Keratinocyte (primary cell): ENCODE data around the gene SARS2. TPM values are rescaled to one million over a fixed set of nuclear protein-coding genes. Genes with fewer than 3 reads are reported as not detected.
A peak's percentile ranks its signal among the peaks of the same experiment; 100 is the strongest.

ENCODE experiments used
- DNase-seq: peaks from one replicate; pipeline ENCODE4 v3.0.0-alpha.2; 2011; ENCODE audit warnings: low read depth, missing footprints, low spot score
- FAIRE-seq: peaks from 2 replicates; lab custom pipeline; 2011; peaks lifted over from hg19 to GRCh38; lab: Jason Lieb, UNC
- H2AFZ ChIP-seq: 2 replicates; pipeline ENCODE4 v1.6.0; 2012; ENCODE audit warnings: low read length, control low read depth, inconsistent platforms; ENCODE audit not compliant: control insufficient read depth
- H3K27ac ChIP-seq: 2 replicates; pipeline ENCODE4 v1.5.1; 2011; ENCODE audit warnings: low read length; ENCODE audit not compliant: control insufficient read depth, insufficient read depth
- H3K27me3 ChIP-seq: 3 replicates; pipeline ENCODE4 v1.6.0; 2011; ENCODE audit warnings: low read length; ENCODE audit not compliant: control insufficient read depth, insufficient read depth; ENCODE audit errors: extremely low read depth
- H3K36me3 ChIP-seq, 2 experiments: 2 replicates in 1 of 2; 3 replicates in 1 of 2; pipeline ENCODE4 v1.5.1; 2011; ENCODE audit warnings: low read length in 2 of 2, mild to moderate bottlenecking in 1 of 2; ENCODE audit not compliant: control insufficient read depth in 2 of 2, insufficient read depth in 2 of 2; ENCODE audit errors: extremely low read depth in 1 of 2
- H3K4me1 ChIP-seq: 3 replicates; pipeline ENCODE4 v1.5.1; 2011; ENCODE audit warnings: low read length; ENCODE audit not compliant: control insufficient read depth, insufficient read depth; ENCODE audit errors: extremely low read depth
- H3K4me2 ChIP-seq: 3 replicates; pipeline ENCODE4 v1.6.0; 2011; ENCODE audit warnings: low read depth, low read length; ENCODE audit not compliant: control insufficient read depth, insufficient read depth; ENCODE audit errors: extremely low read depth
- H3K4me3 ChIP-seq, 3 experiments: fragments of 200-600 bp in 1 of 3; sonication (generic) in 1 of 3; 2 replicates in 2 of 3; 3 replicates in 1 of 3; pipeline ENCODE4 v1.5.1; 2011 to 2016; ENCODE audit warnings: low read length in 3 of 3, mild to moderate bottlenecking in 3 of 3, control low read depth in 2 of 3, inconsistent platforms in 1 of 3, low read depth in 1 of 3, mixed read lengths in 1 of 3, mixed run types in 1 of 3, moderate library complexity in 1 of 3; ENCODE audit not compliant: control insufficient read depth in 2 of 3, insufficient read depth in 2 of 3; ENCODE audit errors: extremely low read depth in 1 of 3
- H3K79me2 ChIP-seq: 2 replicates; pipeline ENCODE4 v1.6.0; 2012; ENCODE audit warnings: low read length; ENCODE audit not compliant: control insufficient read depth, insufficient read depth
- H3K9ac ChIP-seq: 3 replicates; pipeline ENCODE4 v1.6.0; 2011; ENCODE audit warnings: low read length; ENCODE audit not compliant: control insufficient read depth, insufficient read depth; ENCODE audit errors: extremely low read depth
- H3K9me1 ChIP-seq: 3 replicates; pipeline ENCODE4 v1.6.0; 2011; ENCODE audit warnings: low read length; ENCODE audit not compliant: control insufficient read depth, insufficient read depth; ENCODE audit errors: extremely low read depth
- H3K9me3 ChIP-seq: 2 replicates; pipeline ENCODE4 v1.5.1; 2012; ENCODE audit warnings: low read depth, low read length; ENCODE audit not compliant: control insufficient read depth
- H4K20me1 ChIP-seq: 3 replicates; pipeline ENCODE4 v1.6.0; 2011; ENCODE audit warnings: low read length; ENCODE audit not compliant: control insufficient read depth, insufficient read depth; ENCODE audit errors: extremely low read depth
- EZH2 ChIP-seq: IDR thresholded peaks from one replicate; pipeline ENCODE4 v1.6.1; 2012; ENCODE audit warnings: inconsistent platforms, mild to moderate bottlenecking, low read length, moderate library complexity
- dilution Hi-C: fragments of 300-500 bp; cut with MboI; formaldehyde crosslinking; loops from one replicate; pipeline ENCODE4 v1.7.0; 2020; ENCODE audit warnings: low sequenced_read_pairs; ENCODE audit not compliant: extremely low pct_ligation_motif_present
- polyA plus RNA-seq, 5 experiments: library from polyadenylated mRNA; depleted of rRNA in 3 of 5; stranded (reverse) in 3 of 5; stranded (forward) in 1 of 5; unstranded in 1 of 5; fragments of >200 nt; gene quantifications; 1 replicate in 1 of 5; 2 replicates in 3 of 5; 3 replicates in 1 of 5; pipeline versions ENCODE4 v1.2.1 to v1.2.3, GENCODE V29; 2011 to 2012; ENCODE audit warnings: missing spikeins in 2 of 5, low read depth in 1 of 5, low replicate concordance in 1 of 5
- TF ChIP-seq, protein P1 (sequence below), 3 experiments: IDR thresholded peaks in 1 of 3; conservative IDR thresholded peaks in 1 of 3; optimal IDR thresholded peaks in 1 of 3; 2 replicates in 2 of 3; 3 replicates in 1 of 3; pipeline versions ENCODE3 to v1.5.1; 2011; ENCODE audit warnings: low read length in 3 of 3, mild to moderate bottlenecking in 3 of 3, moderate library complexity in 2 of 3, control low read depth in 1 of 3, inconsistent platforms in 1 of 3; ENCODE audit not compliant: insufficient read depth in 2 of 3; ENCODE audit errors: extremely low read depth in 1 of 3

Gene SARS2
- polyA plus RNA-seq, 1 donor (not counting 4 experiments of a cell fraction or from before 2014, with no cell fraction given) = 13.9 TPM

GRCh38 chr19:38879400-38879751 lies 51.2 kb downstream of the SARS2 start:
- dilution Hi-C loops = no loop called here
- TF ChIP-seq EZH2 = no peak
- TF ChIP-seq, protein P1, sequence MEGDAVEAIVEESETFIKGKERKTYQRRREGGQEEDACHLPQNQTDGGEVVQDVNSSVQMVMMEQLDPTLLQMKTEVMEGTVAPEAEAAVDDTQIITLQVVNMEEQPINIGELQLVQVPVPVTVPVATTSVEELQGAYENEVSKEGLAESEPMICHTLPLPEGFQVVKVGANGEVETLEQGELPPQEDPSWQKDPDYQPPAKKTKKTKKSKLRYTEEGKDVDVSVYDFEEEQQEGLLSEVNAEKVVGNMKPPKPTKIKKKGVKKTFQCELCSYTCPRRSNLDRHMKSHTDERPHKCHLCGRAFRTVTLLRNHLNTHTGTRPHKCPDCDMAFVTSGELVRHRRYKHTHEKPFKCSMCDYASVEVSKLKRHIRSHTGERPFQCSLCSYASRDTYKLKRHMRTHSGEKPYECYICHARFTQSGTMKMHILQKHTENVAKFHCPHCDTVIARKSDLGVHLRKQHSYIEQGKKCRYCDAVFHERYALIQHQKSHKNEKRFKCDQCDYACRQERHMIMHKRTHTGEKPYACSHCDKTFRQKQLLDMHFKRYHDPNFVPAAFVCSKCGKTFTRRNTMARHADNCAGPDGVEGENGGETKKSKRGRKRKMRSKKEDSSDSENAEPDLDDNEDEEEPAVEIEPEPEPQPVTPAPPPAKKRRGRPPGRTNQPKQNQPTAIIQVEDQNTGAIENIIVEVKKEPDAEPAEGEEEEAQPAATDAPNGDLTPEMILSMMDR (optimal IDR thresholded peaks at IDR 0.05 in 1 of 3, IDR thresholded peaks at IDR 0.05 in 1 of 3, conservative IDR thresholded peaks at IDR 0.05 in 1 of 3; ENCODE audit: extremely low read depth in 1 of 3, insufficient read depth in 2 of 3, low read length in 3 of 3) = no peak

DNA sequence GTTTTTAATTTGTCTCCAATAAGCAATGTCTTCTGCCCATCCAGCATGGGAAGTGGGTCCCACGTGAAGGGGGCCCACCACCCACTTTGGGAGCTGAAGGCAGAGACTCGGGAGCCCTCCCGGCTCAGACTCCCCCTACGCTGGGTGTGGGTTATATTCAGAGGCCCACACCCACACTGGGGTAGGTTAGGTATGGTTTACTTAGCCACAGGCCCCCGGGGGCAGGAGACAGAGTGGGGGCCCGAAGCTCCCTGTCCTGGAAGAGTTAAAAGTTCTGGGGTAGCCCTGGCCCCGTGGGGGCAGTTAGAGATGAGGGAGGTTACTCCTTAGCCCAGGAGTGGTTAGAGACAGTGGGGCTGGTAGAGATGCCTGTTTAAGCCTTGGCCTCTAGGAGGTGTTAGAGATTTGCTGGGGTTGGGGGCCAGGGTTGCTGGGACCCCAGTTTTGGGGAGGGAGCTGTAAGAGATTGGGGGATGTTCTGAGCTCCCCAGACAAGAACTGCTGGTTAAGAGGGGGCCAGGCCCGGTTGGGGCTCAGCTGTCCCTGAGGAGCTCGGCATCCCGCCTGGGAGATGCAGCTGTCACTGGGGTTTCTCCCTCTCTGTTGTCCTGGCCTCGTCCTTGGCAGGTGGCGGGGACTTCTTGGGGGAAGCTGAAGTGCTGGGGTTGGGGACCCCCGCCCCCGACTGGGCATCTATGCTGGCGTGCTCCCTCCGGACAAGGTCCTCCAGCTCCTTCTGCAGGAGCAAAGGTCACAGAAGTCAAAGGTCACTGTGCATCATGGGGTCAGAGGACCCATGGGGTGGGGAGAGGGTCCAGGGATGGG lies 51.8 kb downstream of the SARS2 start:
- H3K27ac ChIP-seq = no peak overlapping the region
- no peaks in the 10 kb centered on the region for H3K9me1 ChIP-seq
- no peak overlapping the region for H3K9ac ChIP-seq
- H3K4me1 ChIP-seq = peaks cover 11% of the 10 kb centered on the region
- FAIRE-seq = no peak
- no peak for DNase-seq
- H3K4me3 ChIP-seq = peak overlapping the region in 1 of 3 experiments; percentile 48
- H4K20me1 ChIP-seq = no peaks in the 10 kb centered on the region
- TF ChIP-seq, protein P1 (optimal IDR thresholded peaks at IDR 0.05 in 1 of 3, IDR thresholded peaks at IDR 0.05 in 1 of 3, conservative IDR thresholded peaks at IDR 0.05 in 1 of 3; ENCODE audit: extremely low read depth in 1 of 3, insufficient read depth in 2 of 3, low read length in 3 of 3) = peak in 1 of 3 experiments; percentile 20
- no peak for TF ChIP-seq EZH2
- H3K36me3 ChIP-seq = peaks cover 4 to 7% of the 10 kb centered on the region in 2 experiments
- no peaks in the 10 kb centered on the region for H3K27me3 ChIP-seq
- dilution Hi-C loops = no loop called here
- no peaks in the 10 kb centered on the region for H3K9me3 ChIP-seq
- peak overlapping the region; percentile 60 for H3K4me2 ChIP-seq
- H2AFZ ChIP-seq = peak overlapping the region; percentile 92
- no peaks in the 10 kb centered on the region for H3K79me2 ChIP-seq

More at GRCh38 chr19:38879400-38879751, 51.2 kb downstream of the SARS2 start:
- no peaks in the 10 kb centered on the region for H3K27me3 ChIP-seq
- no peaks in the 10 kb centered on the region for H3K9me3 ChIP-seq
- H3K9me1 ChIP-seq = no peaks in the 10 kb centered on the region
- DNase-seq (no peak), FAIRE-seq (no peak)
- no peak overlapping the region for H3K9ac ChIP-seq
- H3K4me1 ChIP-seq = peaks cover 11% of the 10 kb centered on the region
- H3K79me2 ChIP-seq = no peaks in the 10 kb centered on the region
- H3K36me3 ChIP-seq = peaks cover 4 to 7% of the 10 kb centered on the region in 2 experiments
- no peak overlapping the region for H3K4me3 ChIP-seq
- no peak overlapping the region for H3K4me2 ChIP-seq
- no peak overlapping the region for H3K27ac ChIP-seq
- H2AFZ ChIP-seq = no peak overlapping the region
- H4K20me1 ChIP-seq = no peaks in the 10 kb centered on the region
